A673 (cell line): ENCODE results near the gene XIRP2. TPM values are rescaled to one million over a fixed set of nuclear protein-coding genes. Genes with fewer than 3 reads are reported as not detected.
"Not testable (repeated sequence)": the region's sequence is repeated elsewhere in the genome, so short reads cannot be mapped to it uniquely, and the experiment has no call there.

ENCODE experiments used
- BruUV-seq: library from RNA; stranded (reverse); fragments of 400-500 nt; replicated peaks from 2 replicates; lab custom pipeline; 2021; lab: Mats Ljungman, UMichigan
- CTCF ChIA-PET: fragments of 300-600 bp; sonication (Branson Sonifier 250); formaldehyde crosslinking; loops from one replicate; lab custom pipeline; 2022; ENCODE audit warnings: antibody characterized with exemption; lab: Charles Lee
- POLR2A ChIA-PET: fragments of 300-600 bp; sonication (Branson Sonifier 250); formaldehyde crosslinking; loops from one replicate; lab custom pipeline; 2022; ENCODE audit warnings: antibody characterized with exemption; ENCODE audit not compliant: low non-redundant PET; lab: Charles Lee
- DNase-seq: peaks from one replicate; pipeline ENCODE4 v3.0.0-alpha.2; 2015; ENCODE audit warnings: low spot score
- H3K27ac ChIP-seq: fragments of 200-600 bp; sonication (generic); 2 replicates; pipeline ENCODE4 v1.5.1; 2016; ENCODE audit warnings: mixed run types, low read depth, mild to moderate bottlenecking, mixed read lengths, antibody characterized with exemption, low read length; ENCODE audit not compliant: poor library complexity, severe bottlenecking
- H3K27me3 ChIP-seq: fragments of 200-600 bp; sonication (generic); replicated peaks from 2 replicates; pipeline ENCODE4 v1.6.1; 2017; ENCODE audit warnings: mixed run types, low read depth, mild to moderate bottlenecking, mixed read lengths, antibody characterized with exemption, low read length; ENCODE audit not compliant: insufficient read depth, poor library complexity
- H3K36me3 ChIP-seq: fragments of 200-600 bp; sonication (generic); 2 replicates; pipeline ENCODE4 v1.6.1; 2016; ENCODE audit warnings: mixed run types, mild to moderate bottlenecking, mixed read lengths, antibody characterized with exemption, low read length; ENCODE audit not compliant: insufficient read depth, poor library complexity, severe bottlenecking
- H3K4me1 ChIP-seq: fragments of 200-600 bp; sonication (generic); 2 replicates; pipeline ENCODE4 v1.6.1; 2017; ENCODE audit warnings: mixed run types, mild to moderate bottlenecking, mixed read lengths, antibody characterized with exemption, low read length; ENCODE audit not compliant: insufficient read depth, poor library complexity, severe bottlenecking
- H3K4me3 ChIP-seq: fragments of 200-600 bp; sonication (generic); 2 replicates; pipeline ENCODE4 v1.5.1; 2016; ENCODE audit warnings: low read depth, mixed run types, mild to moderate bottlenecking, mixed read lengths, low read length; ENCODE audit not compliant: poor library complexity, severe bottlenecking
- H3K9me3 ChIP-seq: fragments of 200-600 bp; sonication (generic); 2 replicates; pipeline ENCODE4 v1.6.1; 2016; ENCODE audit warnings: mixed run types, low read depth, mild to moderate bottlenecking, mixed read lengths, antibody characterized with exemption, low read length; ENCODE audit not compliant: poor library complexity, severe bottlenecking
- CTCF ChIP-seq: fragments of 300-800, 200-600 bp; sonication (generic); conservative IDR thresholded peaks from 2 replicates; pipeline ENCODE4 v1.5.1; 2017; ENCODE audit warnings: low read depth, mild to moderate bottlenecking, antibody characterized with exemption, low read length, moderate library complexity, mixed read lengths
- EZH2 ChIP-seq: fragments of 200-600 bp; sonication (generic); IDR thresholded peaks from 2 replicates; pipeline ENCODE4 v1.6.1; 2017; ENCODE audit warnings: borderline replicate concordance, low read depth, mild to moderate bottlenecking, mixed read lengths, antibody characterized with exemption, low read length; ENCODE audit not compliant: poor library complexity, severe bottlenecking
- intact Hi-C: fragments of 100-400 bp; cut with micrococcal nuclease; formaldehyde crosslinking; loops from one replicate; pipeline ENCODE4 v1.10.0; 2022; ENCODE audit not compliant: unreplicated experiment
- total RNA-seq: library from RNA; stranded (reverse); gene quantifications from 2 replicates; pipeline ENCODE4 v1.2.3, GENCODE V29; 2021

XIRP2 gene
- total RNA-seq, 1 experiment from 2014 or later, result 0.04 TPM

GRCh38 chr2:167103028-167103756, 214.9 kb downstream of the XIRP2 start:
- Histone ChIP-seq H3K27me3 (no peaks in the 10 kb centered on the region), H3K9me3 (peaks cover 6% of the 10 kb centered on the region), H3K36me3 (no peaks in the 10 kb centered on the region), H3K4me3 (no peak overlapping the region), H3K27ac (no peak overlapping the region), H3K4me1 (no peaks in the 10 kb centered on the region)
- BruUV-seq, result no TSS peak
- intact Hi-C loops, result no loop called here
- DNase-seq, result no peak
- no peak for TF ChIP-seq EZH2
- TF ChIP-seq CTCF, result no peak
- ChIA-PET POLR2A (no interaction called here), CTCF (no interaction called here)

- Histone ChIP-seq H3K4me3 (no peak overlapping the region), H3K4me1 (no peaks in the 10 kb centered on the region), H3K9me3 (peaks cover 6% of the 10 kb centered on the region), H3K27me3 (no peaks in the 10 kb centered on the region), H3K36me3 (no peaks in the 10 kb centered on the region), H3K27ac (no peak overlapping the region)
- ChIA-PET CTCF (no interaction called here), POLR2A (no interaction called here)
- DNase-seq, result no peak
- intact Hi-C loops, result no loop called here
- TF ChIP-seq CTCF (no peak), EZH2 (no peak)
- no TSS peak for BruUV-seq
Observed at GRCh38 chr2:167103757-167104133, 215.5 kb downstream of the XIRP2 start.

- peaks cover 6% of the 10 kb centered on the region for H3K9me3 ChIP-seq
- BruUV-seq, result no TSS peak
- no peak overlapping the region for H3K27ac ChIP-seq
- intact Hi-C loops, result no loop called here
- no peak for DNase-seq
- H3K27me3 ChIP-seq, result no peaks in the 10 kb centered on the region
- H3K4me1 ChIP-seq, result no peaks in the 10 kb centered on the region
- ChIA-PET CTCF (no interaction called here), POLR2A (no interaction called here)
- H3K4me3 ChIP-seq, result no peak overlapping the region
- TF ChIP-seq EZH2 (no peak), CTCF (no peak)
- no peaks in the 10 kb centered on the region for H3K36me3 ChIP-seq
Observed at GRCh38 chr2:167104691-167105090, 216.4 kb downstream of the XIRP2 start.

GRCh38 chr2:167109682-167110081, 221.4 kb downstream of the XIRP2 start:
- CTCF ChIA-PET, H3K27ac ChIP-seq, intact Hi-C loops, H3K9me3 ChIP-seq, H3K4me3 ChIP-seq, DNase-seq, H3K36me3 ChIP-seq, POLR2A ChIA-PET, H3K4me1 ChIP-seq, H3K27me3 ChIP-seq, BruUV-seq: not testable (repeated sequence)
